Fibroblast of skin of abdomen (primary cell): ENCODE data around the gene TPP1.

ENCODE experiments used
- DNase-seq: peaks from one replicate; pipeline ENCODE4 v3.0.0-alpha.2; 2013

TPP1 gene

DNA sequence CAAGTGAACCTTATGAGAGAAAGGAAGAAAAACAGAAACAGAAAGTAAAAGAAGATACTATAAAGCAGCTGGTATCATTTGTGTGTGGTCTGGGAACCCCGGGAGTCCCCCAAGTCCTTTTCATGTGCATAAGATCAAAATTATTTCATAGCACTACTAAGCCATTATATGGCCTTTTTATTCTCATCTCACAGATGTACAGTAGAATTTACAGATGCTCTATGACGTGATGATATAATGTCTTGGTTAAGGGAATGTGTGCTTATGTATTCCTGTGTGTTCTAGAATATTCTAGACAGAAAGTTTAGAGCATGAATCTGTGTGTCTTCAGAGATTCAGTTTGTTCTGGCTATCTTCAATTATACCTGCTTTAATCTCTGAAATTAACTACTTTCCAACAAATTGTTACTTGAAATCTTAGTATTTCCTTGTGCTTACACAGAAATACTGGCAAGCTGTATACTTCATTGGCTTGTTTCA lies 8.6 kb upstream of the TPP1 start:
- DNase-seq: no peak

DNA sequence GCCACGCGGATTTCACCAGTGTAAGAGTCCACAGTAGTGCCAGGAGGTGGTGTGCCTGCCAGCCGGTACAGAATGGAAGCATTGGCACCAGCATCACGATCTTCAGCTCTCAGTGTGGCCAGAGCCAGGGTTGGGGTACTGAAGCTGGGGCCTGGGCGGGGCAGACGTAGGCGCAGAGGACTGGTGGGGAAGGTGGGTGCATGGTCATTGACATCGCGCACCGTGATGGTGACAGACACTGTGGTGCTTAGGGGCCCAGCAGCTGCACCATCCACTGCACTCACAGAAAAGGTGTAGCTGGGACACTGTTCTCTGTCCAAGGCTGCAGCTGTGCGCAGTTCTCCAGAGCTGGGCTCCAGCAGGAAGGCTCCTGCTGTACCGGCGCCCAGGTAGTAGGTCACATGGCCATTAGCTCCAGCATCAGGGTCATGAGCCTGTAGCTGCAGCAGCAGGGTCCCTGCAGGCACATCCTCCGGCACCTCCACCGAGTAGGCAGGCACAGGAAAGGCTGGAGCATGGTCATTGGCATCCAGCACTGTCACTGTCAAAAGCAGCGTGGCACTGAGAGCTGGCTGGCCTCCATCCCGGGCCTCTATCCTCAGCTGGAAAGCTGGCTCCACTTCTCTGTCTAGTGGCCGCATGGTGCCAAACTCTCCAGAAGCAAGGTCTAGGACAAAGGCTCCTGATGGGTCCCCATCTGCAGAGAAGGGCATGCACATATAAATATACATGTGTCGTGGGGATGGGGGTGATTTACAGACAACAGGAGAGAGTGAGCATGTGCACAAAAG lies 7.9 kb upstream of the TPP1 start:
- no peak for DNase-seq

DNA sequence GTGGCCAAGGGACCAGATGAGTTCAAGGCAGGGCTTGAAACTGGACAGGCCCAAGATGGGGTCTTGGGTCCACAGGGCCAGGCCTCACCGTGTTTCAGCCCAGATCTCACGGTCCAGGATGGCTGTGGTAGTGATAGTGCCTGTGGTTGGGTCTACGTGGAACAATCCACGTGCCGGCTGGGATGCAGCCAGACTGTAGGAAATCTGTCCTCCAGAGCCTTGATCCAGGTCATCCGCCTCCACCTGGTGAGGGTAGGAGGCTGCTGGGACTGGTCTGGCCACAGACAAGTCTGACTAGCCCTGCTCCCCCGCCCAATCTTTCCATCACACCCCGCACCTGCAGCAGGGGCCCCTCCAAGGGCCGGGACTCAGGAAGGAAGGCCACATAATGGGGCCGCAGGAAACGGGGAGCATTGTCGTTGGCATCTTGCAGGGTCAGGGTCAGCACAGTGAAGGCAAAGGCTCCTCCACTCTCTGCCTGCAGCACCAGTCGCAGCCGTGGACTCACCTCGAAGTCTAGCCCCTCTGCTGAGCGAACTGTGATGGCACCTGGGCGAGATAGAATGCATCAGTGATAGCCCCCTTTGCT lies 6.7 kb upstream of the TPP1 start:
- no peak for DNase-seq

DNA sequence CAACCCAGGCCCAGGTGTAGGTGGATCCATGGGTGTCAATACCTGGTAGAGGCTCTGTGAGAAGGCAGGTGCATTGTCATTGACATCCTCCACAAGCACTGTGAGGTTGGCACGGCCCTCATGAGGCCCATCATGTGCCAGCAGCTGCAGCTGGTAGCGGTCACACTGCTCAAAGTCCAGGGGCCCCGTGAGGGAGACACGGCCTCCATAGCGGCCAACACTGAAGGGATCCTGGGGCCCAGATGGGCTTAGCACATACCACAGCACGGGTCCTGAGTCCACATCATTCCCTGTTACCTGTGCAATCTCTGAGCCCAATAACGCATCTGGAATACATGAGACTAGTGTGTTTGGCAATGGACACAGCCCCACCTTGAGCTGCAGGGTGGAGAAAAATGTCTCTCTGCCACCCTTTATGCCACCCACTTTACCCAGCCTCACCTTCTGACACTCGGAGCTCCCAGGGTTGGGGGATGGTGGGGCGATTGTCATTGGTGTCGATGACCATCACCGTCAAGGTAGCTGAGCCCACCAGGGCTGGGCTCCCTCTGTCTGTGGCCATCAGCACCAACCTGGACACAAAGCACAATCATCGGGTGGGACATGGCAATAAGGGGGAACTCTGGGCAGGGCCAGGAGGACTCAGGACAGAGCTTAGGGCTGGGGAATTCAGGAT lies 6.1 kb upstream of the TPP1 start:
- DNase-seq: no peak

DNA sequence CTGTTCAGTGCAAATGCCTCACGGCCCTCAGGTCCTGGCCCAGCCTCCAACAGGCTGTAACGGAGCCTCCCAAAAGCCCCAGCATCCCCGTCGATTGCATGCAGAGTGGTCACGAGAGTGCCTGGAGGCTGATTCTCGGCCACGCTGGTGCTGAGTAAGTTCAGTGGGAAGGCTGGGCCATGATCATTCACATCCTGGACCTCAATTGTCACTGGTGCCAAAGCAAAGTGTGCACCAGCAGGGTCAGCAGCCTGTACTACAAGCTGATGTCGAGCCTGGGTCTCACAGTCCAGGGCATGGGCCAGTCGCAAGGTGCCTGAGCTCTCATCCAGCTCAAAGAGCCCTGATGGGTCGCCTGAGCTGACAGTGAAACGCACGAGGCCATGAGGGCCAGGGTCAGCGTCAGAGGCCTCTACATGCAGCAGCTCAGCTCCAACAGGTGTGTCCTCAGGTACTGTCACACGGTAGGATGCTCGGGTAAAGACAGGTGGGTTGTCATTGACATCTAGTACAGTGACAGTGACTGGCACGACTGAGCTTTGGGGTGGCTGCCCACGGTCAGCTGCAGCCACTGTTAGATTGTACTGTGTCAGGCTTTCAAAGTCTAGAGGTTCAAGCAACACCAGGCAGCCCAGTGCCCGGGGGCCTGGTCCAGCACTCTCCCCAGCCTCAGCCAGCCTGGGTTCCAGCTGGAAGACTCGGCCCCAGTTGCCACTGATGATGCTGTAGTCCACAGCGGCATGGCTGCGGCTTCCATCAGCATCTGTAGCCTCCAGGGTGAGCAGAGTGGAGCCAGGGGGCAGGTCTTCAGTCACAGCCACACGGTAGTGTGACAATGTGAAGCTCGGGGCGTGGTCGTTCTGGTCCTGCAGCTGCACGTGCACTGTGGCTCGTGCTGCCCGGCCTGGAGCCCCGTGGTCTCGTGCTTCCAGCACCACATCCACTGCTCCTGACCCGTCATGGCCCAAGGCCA lies 4.5 kb upstream of the TPP1 start:
- no peak for DNase-seq

DNA sequence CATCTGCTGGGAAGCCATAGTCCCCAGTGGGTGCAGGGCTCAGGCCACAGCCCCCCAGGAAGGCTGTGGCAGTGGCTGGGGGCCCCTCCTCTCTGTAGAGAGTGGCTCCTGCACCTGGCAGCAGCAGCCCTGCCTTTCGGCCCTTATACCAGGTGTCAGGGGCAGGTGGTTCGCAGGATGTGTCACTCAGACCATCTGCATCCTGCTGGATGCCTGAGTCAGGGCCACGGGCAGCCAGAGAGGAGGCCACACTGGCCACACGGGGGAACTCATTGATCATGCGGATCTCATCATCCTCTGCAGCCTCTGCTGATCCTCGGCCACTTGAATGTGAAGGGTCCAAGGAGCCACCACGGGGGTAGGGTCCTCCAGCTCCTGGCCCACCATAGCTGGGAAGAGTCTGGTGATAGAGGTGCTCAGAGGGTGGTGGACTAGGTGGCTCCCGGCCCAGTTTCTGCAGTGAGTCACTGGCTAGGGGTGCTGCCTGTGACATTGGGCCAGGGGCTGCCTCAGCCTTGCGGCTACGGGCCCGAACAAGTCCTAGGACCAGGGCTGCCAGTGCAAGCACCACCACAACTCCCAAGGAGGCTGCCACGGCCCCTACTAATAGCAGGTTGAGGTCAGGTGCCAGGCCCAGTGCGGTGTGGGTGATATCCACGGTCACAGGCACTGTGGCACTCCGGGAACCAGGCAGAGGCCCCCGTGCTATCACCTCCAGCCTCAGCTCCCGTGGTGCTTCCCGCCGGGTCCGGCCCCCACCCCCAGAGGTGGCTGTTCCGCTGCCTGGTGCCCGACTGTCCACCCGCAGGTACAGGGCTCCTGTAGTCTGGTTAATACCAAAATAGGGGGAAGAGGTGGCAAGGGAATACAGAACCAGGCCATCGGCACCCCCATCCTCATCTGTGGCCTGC lies 3.3 kb upstream of the TPP1 start:
- DNase-seq: no peak

DNA sequence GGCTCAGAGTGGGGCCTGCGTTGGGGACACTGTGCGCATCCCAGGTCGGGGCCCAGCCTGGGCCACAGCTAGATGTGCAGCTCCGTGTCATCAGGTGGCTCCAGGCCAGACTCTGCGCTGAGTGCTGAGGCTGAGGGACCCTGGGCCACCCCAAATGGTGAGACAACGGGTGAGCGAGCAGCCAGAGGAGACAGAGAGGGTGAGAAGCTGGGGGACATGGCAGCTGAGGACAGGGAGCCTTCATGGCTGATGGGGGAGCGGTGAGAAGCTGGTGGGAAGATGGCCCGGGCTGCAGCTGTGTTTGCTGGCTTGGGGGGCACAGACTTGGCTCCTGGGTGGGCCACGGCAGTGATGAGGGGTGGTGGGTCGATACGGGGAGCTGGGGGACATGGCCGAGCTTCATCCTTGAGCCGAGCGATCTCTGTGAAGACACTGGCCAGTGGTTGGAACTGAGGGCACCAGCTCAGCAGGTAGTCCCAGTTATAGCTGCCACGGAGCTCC lies 2.5 kb upstream of the TPP1 start:
- DNase-seq: no peak

DNA sequence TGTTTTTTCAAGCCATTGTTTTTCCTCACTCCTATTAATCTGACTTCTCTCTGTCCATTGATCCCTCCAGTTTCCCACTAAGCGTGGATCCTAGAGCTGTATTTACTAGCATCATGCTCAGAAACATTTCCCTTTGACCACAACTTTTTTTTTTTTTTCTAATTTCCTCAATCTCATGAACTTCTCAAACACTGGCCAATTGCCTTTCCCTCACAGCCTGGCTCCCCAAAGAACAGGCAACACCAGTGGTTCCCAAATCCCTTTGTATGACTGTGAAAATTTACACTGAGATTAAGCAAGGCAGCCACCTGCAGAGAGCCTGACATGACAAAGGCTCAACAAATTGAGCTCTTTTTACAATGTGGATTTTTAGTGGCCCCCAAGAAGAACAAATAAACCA lies 1.4 kb upstream of the TPP1 start:
- no peak for DNase-seq

DNA sequence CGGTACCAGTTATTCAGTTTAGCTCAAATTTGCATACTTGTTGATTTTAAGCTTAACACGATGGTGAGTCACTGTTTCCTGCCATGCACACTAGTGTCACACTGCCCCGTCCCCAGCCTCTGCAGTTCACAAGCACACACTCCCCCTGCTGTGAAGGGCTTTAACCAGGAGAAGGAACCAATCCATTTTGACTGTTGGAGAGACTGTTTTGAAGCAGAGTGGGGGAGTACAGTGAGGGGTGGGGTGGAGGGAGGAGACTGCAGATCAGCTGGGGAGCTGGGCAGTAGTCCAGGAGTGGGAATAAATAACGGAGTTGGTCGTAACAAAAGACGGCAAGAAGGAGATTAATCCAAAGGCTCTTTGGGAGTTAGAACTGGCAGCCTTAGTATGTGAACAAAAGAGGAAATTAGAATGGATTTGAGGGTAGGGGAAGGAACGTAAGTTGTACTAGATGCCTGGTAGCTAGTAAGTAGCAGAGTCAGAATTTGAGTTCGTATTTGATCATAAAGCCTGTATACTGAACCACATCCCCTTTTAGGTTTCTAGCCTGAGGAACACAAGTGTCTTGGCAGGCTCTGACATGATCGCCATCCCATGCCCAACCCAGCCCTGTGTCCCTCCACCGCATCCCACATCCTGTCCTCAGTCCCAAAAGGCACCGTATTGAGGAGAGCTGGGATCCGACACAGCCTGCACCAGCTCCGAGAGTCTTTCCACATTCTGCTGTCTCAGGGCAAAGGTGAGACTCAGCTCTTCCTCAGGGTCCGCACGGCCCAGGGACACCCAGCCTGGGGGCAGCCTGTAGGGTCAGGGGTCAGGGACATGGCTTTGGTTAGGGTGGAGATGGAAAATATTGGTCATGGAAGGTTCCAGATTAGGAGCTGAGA lies 862 bp downstream of the TPP1 start:
- peak; percentile 62 for DNase-seq

DNA sequence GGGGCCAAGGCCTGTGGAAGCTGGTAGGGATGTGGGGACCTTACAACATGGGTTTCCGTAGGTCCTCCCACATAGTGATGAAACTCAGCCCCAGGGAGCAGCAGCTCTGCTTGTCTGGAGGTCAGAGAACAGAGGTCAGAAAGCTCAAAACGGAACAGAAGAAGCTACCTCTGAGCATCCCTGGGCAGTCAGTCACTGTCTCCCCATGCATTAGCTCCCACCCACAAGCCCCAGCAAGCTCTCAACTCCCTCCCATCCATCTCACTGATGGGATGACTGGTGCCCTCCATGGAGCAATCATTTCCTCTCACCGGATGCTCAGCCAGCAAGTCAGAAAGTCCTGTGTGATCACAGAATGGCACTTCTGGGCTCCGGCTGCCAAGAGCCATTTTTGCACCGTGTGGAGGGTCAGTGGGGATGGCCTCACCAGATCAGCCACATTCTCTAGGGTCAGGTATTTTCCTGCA lies 1.9 kb downstream of the TPP1 start:
- DNase-seq: no peak

DNA sequence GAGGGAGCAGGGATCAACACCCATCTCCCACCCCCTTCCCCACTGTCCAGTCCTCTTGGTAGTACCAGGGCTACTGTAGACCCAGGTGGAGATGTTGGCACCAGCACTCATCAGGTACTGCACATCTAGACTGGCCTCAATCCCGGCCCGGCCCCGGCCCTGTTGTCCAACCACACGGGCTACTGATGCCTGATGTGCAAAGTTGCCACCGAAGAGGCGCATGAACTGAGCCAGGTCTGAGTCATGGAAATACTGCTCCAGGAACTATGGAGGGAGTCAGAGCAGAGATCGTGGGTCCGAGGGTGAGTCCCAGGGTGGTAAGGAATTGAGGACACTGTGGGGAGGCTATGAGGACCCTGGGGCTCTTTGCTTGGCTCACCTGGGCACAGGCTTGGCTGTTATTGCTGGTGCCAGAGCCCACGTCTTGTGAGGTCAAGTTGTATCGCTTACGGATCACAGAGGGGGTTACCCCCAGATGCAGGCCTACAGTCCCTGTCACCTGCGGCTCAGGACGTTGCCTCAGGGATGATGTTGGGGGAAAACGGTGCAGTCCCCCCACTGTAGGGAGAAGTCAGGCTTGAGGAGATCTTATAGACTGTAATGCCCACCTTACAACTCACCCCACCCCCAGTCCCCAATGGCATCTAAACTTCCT lies 2.5 kb downstream of the TPP1 start:
- no peak for DNase-seq

DNA sequence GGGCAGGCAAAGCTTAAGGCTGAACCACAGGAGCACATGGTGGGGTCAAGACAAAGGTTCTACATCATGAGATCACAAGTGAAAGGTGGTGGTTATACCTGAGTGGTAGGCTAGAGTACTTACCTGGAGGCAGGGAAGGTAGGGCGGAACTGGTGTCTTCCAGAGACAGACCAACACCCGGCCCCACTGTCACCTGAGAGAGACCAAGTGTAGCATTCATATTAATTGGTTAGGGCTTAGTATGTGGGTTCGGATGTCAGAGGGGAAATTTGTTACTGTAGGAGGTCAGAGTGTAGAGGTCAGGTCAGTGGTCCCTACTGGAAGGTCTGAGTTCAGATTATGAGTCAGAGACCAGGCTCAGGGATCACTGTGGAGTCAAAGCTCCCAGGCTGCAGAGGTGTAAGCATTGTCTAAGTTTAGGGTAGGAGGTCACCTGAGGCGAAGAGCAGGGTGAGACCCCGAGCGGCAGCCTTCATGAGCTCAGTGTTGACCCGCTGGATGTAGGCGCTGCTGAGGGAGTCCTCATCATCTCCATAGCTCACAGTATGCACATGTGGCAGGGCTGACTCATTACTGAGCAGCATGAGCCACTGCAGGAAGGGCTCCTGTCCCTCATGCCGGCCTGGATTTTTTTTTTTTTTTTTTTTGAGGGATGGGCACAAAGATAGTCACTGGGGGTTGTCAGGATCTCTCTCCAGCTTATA lies 3.2 kb downstream of the TPP1 start:
- peak; percentile 24 for DNase-seq

DNA sequence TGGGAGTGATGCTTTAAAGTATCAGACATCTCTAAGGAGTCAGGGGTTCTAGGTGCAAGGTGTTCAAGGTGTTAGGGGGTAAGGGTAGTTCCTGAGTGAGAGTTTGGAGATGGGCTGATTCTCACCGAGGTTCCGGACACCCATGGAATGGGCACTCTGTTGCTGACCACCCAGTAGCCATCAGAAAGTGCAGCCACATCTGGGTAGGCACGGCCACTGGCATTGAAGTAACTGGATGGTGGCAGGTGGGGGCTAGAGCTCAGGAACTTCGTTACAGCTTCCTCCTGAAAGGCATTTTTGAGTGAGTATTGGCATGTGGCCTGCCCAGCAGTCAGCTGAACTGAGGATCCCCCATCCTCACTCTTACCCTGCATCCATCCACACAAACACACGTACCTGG lies 4.2 kb downstream of the TPP1 start:
- no peak for DNase-seq

DNA sequence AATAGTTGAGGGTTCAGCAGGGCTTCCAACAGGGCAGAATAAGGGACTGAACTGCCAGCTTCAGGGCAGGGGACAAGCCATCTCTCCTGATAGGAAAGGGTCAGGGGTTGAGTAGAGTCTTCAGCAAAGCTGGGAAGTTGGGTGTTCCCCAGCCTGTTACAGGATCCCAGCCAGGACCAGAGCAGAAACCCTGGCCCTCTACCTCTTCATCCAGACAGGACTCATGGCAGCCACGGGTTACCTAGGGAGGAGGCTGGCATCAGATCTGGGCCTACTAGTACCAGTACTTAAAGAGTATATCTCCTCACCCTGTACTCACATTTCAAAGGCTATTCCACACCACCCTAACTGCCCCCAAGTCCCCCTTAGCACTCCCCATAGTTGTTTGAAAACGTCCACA lies 4.8 kb downstream of the TPP1 start:
- DNase-seq: no peak

DNA sequence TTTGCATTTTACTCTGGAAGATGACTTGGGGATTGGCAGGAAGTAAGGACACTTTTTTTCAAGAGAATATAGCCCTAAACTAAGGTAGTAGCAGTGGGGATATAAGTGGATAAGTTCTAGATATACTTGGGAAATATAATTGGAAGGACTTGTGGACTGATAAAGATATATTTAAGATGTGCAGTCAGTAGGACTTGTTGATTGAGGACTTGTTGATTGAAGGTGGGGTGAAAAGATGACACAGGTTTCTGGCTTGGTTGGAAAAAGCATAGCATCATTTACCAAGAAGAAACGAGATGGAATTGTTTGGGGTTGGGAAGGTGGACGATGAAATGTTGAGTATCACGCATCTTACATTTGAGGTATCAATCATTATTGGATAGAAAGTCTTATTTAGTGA lies 5.7 kb downstream of the TPP1 start:
- no peak for DNase-seq

DNA sequence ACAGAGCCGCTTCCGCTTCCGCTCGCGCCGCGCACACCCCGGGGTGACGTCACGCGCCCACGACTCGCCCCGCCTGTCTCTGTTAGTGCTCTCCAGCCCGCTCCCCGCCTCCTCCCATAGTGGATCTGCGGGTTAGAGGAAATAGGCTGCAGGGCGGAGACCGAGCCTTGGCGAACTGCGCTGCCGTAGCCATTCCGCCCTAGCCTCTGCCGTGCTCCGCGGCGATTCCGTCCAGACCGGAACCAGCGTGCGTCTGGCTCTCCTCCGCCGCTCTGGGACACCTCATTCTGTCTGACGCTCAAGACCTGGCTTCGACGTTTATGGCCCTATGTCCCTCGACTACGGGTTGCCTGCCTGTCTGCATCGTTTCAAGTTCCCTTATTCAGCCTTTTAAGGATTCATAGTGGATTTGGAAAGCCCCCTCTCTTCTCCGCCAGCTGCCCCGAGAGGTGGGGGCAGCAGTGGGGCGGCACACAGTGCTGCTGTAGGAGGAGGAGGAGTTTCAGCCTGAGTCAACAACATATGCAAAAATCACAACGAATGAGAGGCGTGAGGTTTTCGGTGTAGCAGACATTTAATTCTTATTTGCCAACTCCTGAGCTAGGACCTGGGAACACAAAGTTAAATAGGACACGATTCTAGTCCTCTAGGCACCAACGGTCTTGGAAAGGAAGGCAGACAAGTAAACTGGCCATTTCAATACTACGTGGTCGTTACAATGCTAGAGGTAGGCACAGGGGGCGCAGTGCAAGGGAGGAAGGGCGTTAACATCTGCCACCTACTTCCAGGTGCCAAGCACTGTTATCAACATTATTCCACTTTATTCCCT lies 6.8 kb downstream of the TPP1 start, which contains the start of gene TAF10:
TAF10 (minus strand) TSS at position 4 of the 829 bp plus-strand sequence. CDS start 27 bp downstream, outside the sequence.
- peak; percentile 97 for DNase-seq

DNA sequence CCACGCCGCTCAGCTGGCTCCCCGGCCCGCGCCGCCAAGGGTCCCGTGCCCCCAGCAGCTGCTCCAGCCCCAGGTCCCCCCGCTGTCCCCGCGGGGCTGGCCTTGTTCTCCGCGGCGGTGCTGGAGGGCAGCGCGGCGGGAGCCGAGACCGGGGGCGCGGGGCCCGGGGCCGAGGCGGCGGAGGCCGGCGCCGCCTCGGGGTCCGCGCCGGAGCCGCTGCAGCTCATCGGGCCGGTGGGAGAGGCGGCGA lies 7.3 kb downstream of the TPP1 start:
- no peak for DNase-seq
